ENCODE data around the gene BOK. TPM values are rescaled to one million over a fixed set of nuclear protein-coding genes. Genes with fewer than 3 reads are reported as not detected.

Gene BOK
- total and polyA plus RNA-seq, 2 donors (not counting 1 experiment from before 2014, with no cell fraction given) = 21.2 to 42.4 TPM

DNA sequence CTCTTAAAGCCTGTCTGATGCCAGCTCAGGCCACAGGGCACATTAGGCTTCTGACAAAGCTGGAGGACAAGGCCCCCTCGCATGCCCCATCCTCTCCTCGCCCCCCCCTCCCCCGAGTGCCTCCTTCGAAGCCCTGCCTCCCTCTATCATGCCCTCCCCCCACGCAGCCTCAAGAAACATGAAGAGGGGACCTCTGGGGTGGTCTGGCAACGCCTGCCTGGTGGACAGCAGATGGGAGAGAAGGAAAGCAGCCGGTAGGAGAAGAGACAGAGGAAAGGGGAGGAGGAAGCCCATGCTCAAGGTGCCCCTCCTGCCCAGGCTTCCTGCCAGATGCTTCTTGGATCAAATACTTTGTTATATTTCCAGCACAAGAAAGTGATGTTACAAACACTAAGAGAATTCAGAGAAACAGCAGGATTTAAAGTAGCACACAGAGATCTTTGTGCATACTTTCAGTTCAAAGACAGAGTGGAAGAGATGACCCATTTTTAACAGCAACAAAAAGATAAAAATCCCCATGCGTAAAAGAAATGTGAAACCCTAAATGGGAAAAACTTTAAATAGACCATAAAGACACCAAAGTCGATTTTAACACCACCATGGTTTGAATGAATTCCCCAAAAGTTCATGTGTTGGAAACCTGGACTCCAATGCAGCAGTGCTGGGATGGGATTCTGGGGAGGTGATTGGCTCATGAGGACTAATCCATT is 19.0 kb downstream of the BOK start:
- H3K4me3 ChIP-seq (replicated peaks in 1 of 4; ENCODE audit: control extremely low read depth in 1 of 4, insufficient read depth in 1 of 4, low read depth in 3 of 4, low read length in 4 of 4) = no peak overlapping the region
- no peak overlapping the region for H3K4me2 ChIP-seq (ENCODE audit: extremely low read depth, insufficient read depth, low read length)
- no peaks in the 10 kb centered on the region for H3K79me2 ChIP-seq (ENCODE audit: control insufficient read depth, insufficient read depth, low read length)
- H3K27me3 ChIP-seq (ENCODE audit: control insufficient read depth, insufficient read depth, low read length) = no peaks in the 10 kb centered on the region
- DNase-seq (ENCODE audit: low read depth in 2 of 2) = peak; percentile 51 to 57
- no peaks in the 10 kb centered on the region for H3K9me3 ChIP-seq (ENCODE audit: control insufficient read depth, insufficient read depth, low read depth, low read length)
- H3K4me1 ChIP-seq (ENCODE audit: control insufficient read depth, extremely low read depth, insufficient read depth, low read length) = no peaks in the 10 kb centered on the region
- no peak overlapping the region for H3K27ac ChIP-seq (ENCODE audit: insufficient read depth, low read length)
- no peaks in the 10 kb centered on the region for H4K20me1 ChIP-seq (ENCODE audit: control insufficient read depth, extremely low read depth, insufficient read depth, low read length)
- no peak overlapping the region for H3K9ac ChIP-seq (ENCODE audit: insufficient read depth, low read length)
- no peak overlapping the region for H2AFZ ChIP-seq (ENCODE audit: low read length)
- peaks cover 10% of the 10 kb centered on the region for H3K36me3 ChIP-seq (ENCODE audit: control insufficient read depth, insufficient read depth, low read length)
- TF ChIP-seq CTCF (conservative IDR thresholded peaks at IDR 0.05 in 1 of 2, IDR thresholded peaks at IDR 0.05 in 1 of 2; ENCODE audit: low read depth in 1 of 2, low read length in 2 of 2) (no peak), EZH2 (IDR thresholded peaks at IDR 0.05; ENCODE audit: low read length, missing control alignments) (no peak)

GRCh38 chr2:241579281-241579680 is 20.7 kb downstream of the BOK start:
- TF ChIP-seq CTCF (conservative IDR thresholded peaks at IDR 0.05 in 1 of 2, IDR thresholded peaks at IDR 0.05 in 1 of 2; ENCODE audit: low read depth in 1 of 2, low read length in 2 of 2) = no peak
- no peak for TF ChIP-seq EZH2 (IDR thresholded peaks at IDR 0.05; ENCODE audit: low read length, missing control alignments)
- Histone ChIP-seq H3K36me3 (ENCODE audit: control insufficient read depth, insufficient read depth, low read length) (peaks cover 8% of the 10 kb centered on the region), H3K4me1 (ENCODE audit: control insufficient read depth, extremely low read depth, insufficient read depth, low read length) (no peaks in the 10 kb centered on the region), H2AFZ (ENCODE audit: low read length) (no peak overlapping the region), H4K20me1 (ENCODE audit: control insufficient read depth, extremely low read depth, insufficient read depth, low read length) (no peaks in the 10 kb centered on the region), H3K79me2 (ENCODE audit: control insufficient read depth, insufficient read depth, low read length) (no peaks in the 10 kb centered on the region), H3K27me3 (ENCODE audit: control insufficient read depth, insufficient read depth, low read length) (no peaks in the 10 kb centered on the region), H3K9me3 (ENCODE audit: control insufficient read depth, insufficient read depth, low read depth, low read length) (no peaks in the 10 kb centered on the region), H3K4me2 (ENCODE audit: extremely low read depth, insufficient read depth, low read length) (no peak overlapping the region), H3K27ac (ENCODE audit: insufficient read depth, low read length) (no peak overlapping the region), H3K4me3 (replicated peaks in 1 of 4; ENCODE audit: control extremely low read depth in 1 of 4, insufficient read depth in 1 of 4, low read depth in 3 of 4, low read length in 4 of 4) (no peak overlapping the region), H3K9ac (ENCODE audit: insufficient read depth, low read length) (no peak overlapping the region)
- DNase-seq (ENCODE audit: low read depth in 2 of 2) = no peak

DNA sequence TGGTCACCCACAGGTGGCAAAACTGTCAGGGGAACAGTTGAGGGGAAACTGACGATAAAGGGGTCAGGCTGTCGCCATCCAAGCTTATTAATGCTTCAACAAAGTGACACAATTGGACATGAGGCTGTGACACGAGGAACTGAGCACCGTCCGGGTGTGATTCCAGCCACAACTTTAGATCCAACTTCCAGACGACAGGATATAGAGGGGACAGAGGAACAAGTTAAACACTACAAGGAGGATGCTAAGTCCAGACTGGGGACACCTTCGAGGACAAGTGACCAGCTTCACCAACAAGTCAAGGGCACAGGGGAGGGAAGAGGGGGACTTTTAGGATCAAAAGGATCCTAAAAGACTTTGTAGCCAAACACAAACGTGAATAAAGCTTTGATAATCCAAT is 23.8 kb downstream of the BOK start:
- H3K4me3 ChIP-seq (replicated peaks in 1 of 4; ENCODE audit: control extremely low read depth in 1 of 4, insufficient read depth in 1 of 4, low read depth in 3 of 4, low read length in 4 of 4) = no peak overlapping the region
- no peaks in the 10 kb centered on the region for H4K20me1 ChIP-seq (ENCODE audit: control insufficient read depth, extremely low read depth, insufficient read depth, low read length)
- H3K27me3 ChIP-seq (ENCODE audit: control insufficient read depth, insufficient read depth, low read length) = no peaks in the 10 kb centered on the region
- peaks cover 2% of the 10 kb centered on the region for H3K9me3 ChIP-seq (ENCODE audit: control insufficient read depth, insufficient read depth, low read depth, low read length)
- no peak overlapping the region for H3K27ac ChIP-seq (ENCODE audit: insufficient read depth, low read length)
- H3K9ac ChIP-seq (ENCODE audit: insufficient read depth, low read length) = no peak overlapping the region
- H3K4me2 ChIP-seq (ENCODE audit: extremely low read depth, insufficient read depth, low read length) = no peak overlapping the region
- no peak for DNase-seq (ENCODE audit: low read depth in 2 of 2)
- no peak overlapping the region for H2AFZ ChIP-seq (ENCODE audit: low read length)
- H3K36me3 ChIP-seq (ENCODE audit: control insufficient read depth, insufficient read depth, low read length) = peaks cover 8% of the 10 kb centered on the region
- H3K4me1 ChIP-seq (ENCODE audit: control insufficient read depth, extremely low read depth, insufficient read depth, low read length) = no peaks in the 10 kb centered on the region
- no peak for TF ChIP-seq EZH2 (IDR thresholded peaks at IDR 0.05; ENCODE audit: low read length, missing control alignments)
- no peak for TF ChIP-seq CTCF (conservative IDR thresholded peaks at IDR 0.05 in 1 of 2, IDR thresholded peaks at IDR 0.05 in 1 of 2; ENCODE audit: low read depth in 1 of 2, low read length in 2 of 2)
- H3K79me2 ChIP-seq (ENCODE audit: control insufficient read depth, insufficient read depth, low read length) = no peaks in the 10 kb centered on the region

All from fibroblast of lung (primary cell).